AG04450 (cell line): ENCODE measurements around the gene FAM120B. TPM values are rescaled to one million over a fixed set of nuclear protein-coding genes. Genes with fewer than 3 reads are reported as not detected.

ENCODE experiments used
- CTCF ChIA-PET: fragments of 300-600, 350-600 bp; formaldehyde crosslinking; extraction: SDS; loops from one replicate; lab custom pipeline; 2022; ENCODE audit warnings: antibody characterized with exemption, inconsistent platforms; lab: Charles Lee
- POLR2A ChIA-PET: fragments of 350-600 bp; formaldehyde crosslinking; extraction: SDS; loops from one replicate; lab custom pipeline; 2021; ENCODE audit warnings: antibody characterized with exemption, inconsistent platforms; lab: Yijun Ruan, JAX
- DNase-seq: peaks from one replicate; pipeline ENCODE4 v3.0.0-alpha.2; 2011; ENCODE audit warnings: low read depth, low spot score
- H3K27ac ChIP-seq: one replicate; pipeline ENCODE4 v1.5.1; 2012; ENCODE audit warnings: low read depth, low read length, control low read depth
- H3K27me3 ChIP-seq: one replicate; pipeline ENCODE4 v1.6.0; 2012; ENCODE audit warnings: low read length; ENCODE audit not compliant: control insufficient read depth, insufficient read depth
- H3K4me3 ChIP-seq: 2 replicates; pipeline ENCODE4 v1.5.1; 2011; ENCODE audit warnings: mild to moderate bottlenecking, low read depth, low read length, control low read depth
- H3K9me3 ChIP-seq: 2 replicates; pipeline ENCODE4 v1.5.1; 2012; ENCODE audit warnings: low read length; ENCODE audit not compliant: control insufficient read depth, insufficient read depth
- polyA plus RNA-seq: library from polyadenylated mRNA; depleted of rRNA; stranded (reverse); fragments of >200 nt; gene quantifications from 2 replicates; pipeline ENCODE4 v1.2.3, GENCODE V29; 2011
- TF ChIP-seq, protein P1 (sequence below): IDR thresholded peaks from 2 replicates; pipeline ENCODE4 v1.5.1; 2011; ENCODE audit warnings: low read depth, low read length, control low read depth, inconsistent platforms

The FAM120B gene
- polyA plus RNA-seq, 1 experiment = 13.9 TPM

DNA sequence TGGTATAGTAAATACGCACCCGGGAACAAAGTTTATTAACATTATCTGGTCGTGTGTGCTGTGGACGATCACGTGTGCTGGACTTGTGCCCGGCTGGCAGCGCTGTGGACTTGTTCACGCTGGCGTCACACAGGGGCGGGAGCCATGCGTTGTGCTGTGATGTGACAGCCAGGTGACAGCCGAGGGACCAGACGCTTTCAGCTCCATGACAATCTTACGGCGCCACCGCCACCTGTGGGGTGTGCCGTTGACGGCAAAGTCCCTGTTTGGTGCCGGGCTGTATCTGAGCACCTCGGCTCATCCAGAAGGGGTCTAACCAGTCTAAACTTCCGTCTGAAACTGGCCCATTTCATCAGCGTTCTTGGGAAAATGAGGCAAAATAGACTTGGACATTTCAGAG lies 40.9 kb upstream of the FAM120B start:
- POLR2A ChIA-PET = no interaction called here
- Histone ChIP-seq H3K27ac (no peak overlapping the region), H3K4me3 (peak overlapping the region; percentile 7; the same call in 1 of the 2 replicates), H3K9me3 (no peaks in the 10 kb centered on the region), H3K27me3 (peaks cover 6% of the 10 kb centered on the region)
- TF ChIP-seq, protein P1, sequence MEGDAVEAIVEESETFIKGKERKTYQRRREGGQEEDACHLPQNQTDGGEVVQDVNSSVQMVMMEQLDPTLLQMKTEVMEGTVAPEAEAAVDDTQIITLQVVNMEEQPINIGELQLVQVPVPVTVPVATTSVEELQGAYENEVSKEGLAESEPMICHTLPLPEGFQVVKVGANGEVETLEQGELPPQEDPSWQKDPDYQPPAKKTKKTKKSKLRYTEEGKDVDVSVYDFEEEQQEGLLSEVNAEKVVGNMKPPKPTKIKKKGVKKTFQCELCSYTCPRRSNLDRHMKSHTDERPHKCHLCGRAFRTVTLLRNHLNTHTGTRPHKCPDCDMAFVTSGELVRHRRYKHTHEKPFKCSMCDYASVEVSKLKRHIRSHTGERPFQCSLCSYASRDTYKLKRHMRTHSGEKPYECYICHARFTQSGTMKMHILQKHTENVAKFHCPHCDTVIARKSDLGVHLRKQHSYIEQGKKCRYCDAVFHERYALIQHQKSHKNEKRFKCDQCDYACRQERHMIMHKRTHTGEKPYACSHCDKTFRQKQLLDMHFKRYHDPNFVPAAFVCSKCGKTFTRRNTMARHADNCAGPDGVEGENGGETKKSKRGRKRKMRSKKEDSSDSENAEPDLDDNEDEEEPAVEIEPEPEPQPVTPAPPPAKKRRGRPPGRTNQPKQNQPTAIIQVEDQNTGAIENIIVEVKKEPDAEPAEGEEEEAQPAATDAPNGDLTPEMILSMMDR = no peak
- no peak for DNase-seq
- CTCF ChIA-PET = interaction anchor here (1.5 kb wide), 1 partner anchor 434 kb away, joined by 6 read pairs; no protein-coding TSS in a partner anchor

DNA sequence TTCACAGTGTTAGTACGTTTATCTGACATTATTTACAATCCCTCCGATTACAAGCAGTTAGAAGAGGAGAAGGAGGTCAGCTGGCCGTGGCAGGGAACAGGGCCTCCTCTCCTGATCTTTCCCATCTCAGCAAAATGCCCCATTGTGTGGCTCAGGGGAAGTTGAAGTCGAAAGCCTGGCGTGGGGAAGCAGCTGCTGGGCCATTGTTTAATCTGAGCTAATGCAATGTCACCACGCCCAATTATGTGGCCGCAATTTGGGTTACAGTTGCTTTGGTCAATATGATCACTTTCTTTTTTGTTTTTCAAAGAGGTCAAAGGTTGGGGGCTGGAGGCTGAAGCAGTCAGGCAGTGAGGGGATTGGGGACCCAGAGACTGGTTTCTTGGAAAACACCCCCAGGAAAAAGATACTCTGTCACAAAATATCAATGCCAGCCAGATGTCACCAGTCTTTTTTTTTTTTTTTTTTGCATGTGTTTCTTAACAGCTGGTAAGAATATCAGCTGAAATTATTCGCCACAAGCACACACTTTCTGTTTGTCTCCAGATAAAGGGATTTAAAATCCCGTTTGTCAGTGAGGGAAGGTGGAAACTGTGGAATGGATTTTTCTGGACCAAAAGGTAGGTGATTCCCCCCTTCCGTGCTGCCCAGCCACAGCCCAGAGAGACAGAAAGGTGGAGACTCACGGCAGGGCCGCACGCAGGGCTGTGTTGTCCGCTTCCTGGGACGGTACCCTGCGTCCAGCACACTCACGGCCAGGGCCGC lies 40.3 kb upstream of the FAM120B start:
- Histone ChIP-seq H3K4me3 (no peak overlapping the region), H3K27me3 (peaks cover 6% of the 10 kb centered on the region), H3K27ac (no peak overlapping the region), H3K9me3 (no peaks in the 10 kb centered on the region; the same call in 1 of the 2 replicates)
- CTCF ChIA-PET = interaction anchor here (0.6 to 1.5 kb wide), 2 partner anchors 117 to 434 kb away, joined by 3 to 6 read pairs; no protein-coding TSS in a partner anchor
- TF ChIP-seq, protein P1 = no peak
- no peak for DNase-seq
- POLR2A ChIA-PET = no interaction called here

GRCh38 chr6:170267688-170268087 lies 38.9 kb upstream of the FAM120B start:
- Histone ChIP-seq H3K4me3 (no peak overlapping the region), H3K9me3 (no peaks in the 10 kb centered on the region; the same call in 1 of the 2 replicates), H3K27ac (no peak overlapping the region), H3K27me3 (peaks cover 6% of the 10 kb centered on the region)
- TF ChIP-seq, protein P1 = no peak
- DNase-seq = no peak
- POLR2A ChIA-PET = no interaction called here
- CTCF ChIA-PET = no interaction called here

DNA sequence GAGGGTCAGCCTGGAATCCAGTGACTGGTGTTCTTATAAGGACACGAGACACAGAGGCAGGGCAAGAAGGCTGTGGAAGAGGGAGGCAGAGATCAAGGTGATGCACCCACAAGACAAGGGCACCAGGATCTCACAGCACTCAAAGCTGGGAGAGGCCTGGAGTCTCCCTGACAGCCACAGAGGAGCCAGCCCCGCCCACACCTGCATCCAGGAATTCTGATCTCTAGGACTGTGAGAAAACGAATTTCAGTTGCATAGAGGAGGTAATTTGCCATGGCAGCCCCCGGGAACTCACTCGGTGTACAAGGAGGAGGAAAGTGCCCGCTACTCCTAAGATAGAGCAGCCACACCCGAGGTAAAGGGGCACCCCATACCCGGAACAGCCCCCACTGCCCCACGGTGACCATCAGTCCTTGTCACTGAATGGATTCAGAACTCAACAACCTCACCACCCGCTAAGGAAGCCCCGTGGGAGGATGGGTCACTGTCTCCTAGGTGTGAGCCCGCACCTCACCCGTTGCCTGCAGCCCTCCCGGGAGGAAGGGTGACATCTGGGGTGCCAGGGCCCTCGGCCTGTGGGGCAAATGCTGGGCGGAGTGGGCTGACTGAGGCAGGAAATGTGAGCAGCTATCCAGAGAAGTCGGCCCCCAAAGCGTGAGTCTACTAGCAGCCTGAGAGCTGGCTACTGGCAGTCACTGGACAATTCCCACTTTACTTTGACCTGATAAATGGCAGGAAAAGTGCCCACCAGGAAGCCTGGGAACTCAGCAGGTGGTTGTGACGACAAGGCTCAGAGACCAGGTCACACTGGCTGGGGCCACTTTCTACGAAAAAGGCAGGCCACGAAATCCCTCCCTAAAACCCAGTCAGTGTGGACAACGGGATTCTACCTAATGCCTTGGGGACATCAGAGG lies 38.1 kb upstream of the FAM120B start:
- Histone ChIP-seq H3K4me3 (no peak overlapping the region), H3K9me3 (no peaks in the 10 kb centered on the region; the same call in 1 of the 2 replicates), H3K27ac (no peak overlapping the region), H3K27me3 (peaks cover 7% of the 10 kb centered on the region)
- DNase-seq = no peak
- TF ChIP-seq, protein P1 = no peak
- POLR2A ChIA-PET = no interaction called here
- CTCF ChIA-PET = no interaction called here
